GM12891 (cell line): ENCODE results near the gene FOXO3.

Source experiments
- POLR2A ChIP-seq: IDR thresholded peaks from 2 replicates; pipeline ENCODE4 v1.6.1; 2011; ENCODE audit warnings: low read depth, low read length, control low read depth
- POLR2AphosphoS5 ChIP-seq: IDR thresholded peaks from 2 replicates; pipeline ENCODE4 v1.6.1; 2011; ENCODE audit warnings: low read depth, low read length, control low read depth

DNA sequence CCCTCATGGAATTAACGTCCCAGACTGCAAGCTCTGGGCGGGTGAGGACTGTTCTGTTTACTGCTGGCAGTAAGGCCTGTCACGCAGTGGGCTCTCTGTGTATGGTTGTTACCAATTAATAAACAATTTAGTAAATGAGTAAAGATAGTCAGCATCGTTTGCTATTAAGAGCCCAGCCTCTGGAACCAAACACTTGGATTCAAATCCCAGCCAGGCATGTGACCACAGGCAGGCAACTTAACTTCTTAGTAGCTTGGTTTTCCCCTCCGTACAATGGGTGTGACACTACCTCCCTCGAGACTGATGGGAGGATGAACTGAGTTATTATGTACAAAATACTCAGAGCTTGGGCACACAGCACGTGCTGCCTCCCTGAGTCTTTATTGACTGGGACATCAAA is 149.8 kb downstream of the FOXO3 start:
- no peak for TF ChIP-seq POLR2A
- no peak for TF ChIP-seq POLR2AphosphoS5
